ENCODE results near the gene WWOX.

The WWOX gene

GRCh38 chr16:78628461-78629045, 529.1 kb downstream of the WWOX start:
- DNase-seq (ENCODE audit: low read depth) = no peak
- TF ChIP-seq CTCF (IDR thresholded peaks at IDR 0.05; ENCODE audit: insufficient read depth, low read depth, low read length, missing control alignments) = no peak
- H3K4me3 ChIP-seq (ENCODE audit: low read length) = no peak overlapping the region

- H3K4me3 ChIP-seq (ENCODE audit: low read length) = no peak overlapping the region
- DNase-seq (ENCODE audit: low read depth) = no peak
- no peak for TF ChIP-seq CTCF (IDR thresholded peaks at IDR 0.05; ENCODE audit: insufficient read depth, low read depth, low read length, missing control alignments)
Measured at GRCh38 chr16:78629173-78629572, 529.7 kb downstream of the WWOX start.

- DNase-seq (ENCODE audit: low read depth) = no peak
- TF ChIP-seq CTCF (IDR thresholded peaks at IDR 0.05; ENCODE audit: insufficient read depth, low read depth, low read length, missing control alignments) = no peak
- H3K4me3 ChIP-seq (ENCODE audit: low read length) = no peak overlapping the region
Measured at GRCh38 chr16:78630102-78630501, 530.6 kb downstream of the WWOX start.

GRCh38 chr16:78633551-78633950, 534.1 kb downstream of the WWOX start:
- DNase-seq (ENCODE audit: low read depth) = no peak
- H3K4me3 ChIP-seq (ENCODE audit: low read length) = no peak overlapping the region
- no peak for TF ChIP-seq CTCF (IDR thresholded peaks at IDR 0.05; ENCODE audit: insufficient read depth, low read depth, low read length, missing control alignments)

- no peak for TF ChIP-seq CTCF (IDR thresholded peaks at IDR 0.05; ENCODE audit: insufficient read depth, low read depth, low read length, missing control alignments)
- no peak overlapping the region for H3K4me3 ChIP-seq (ENCODE audit: low read length)
- no peak for DNase-seq (ENCODE audit: low read depth)
Measured at GRCh38 chr16:78635807-78636206, 536.4 kb downstream of the WWOX start.

- no peak for DNase-seq (ENCODE audit: low read depth)
- no peak overlapping the region for H3K4me3 ChIP-seq (ENCODE audit: low read length)
- no peak for TF ChIP-seq CTCF (IDR thresholded peaks at IDR 0.05; ENCODE audit: insufficient read depth, low read depth, low read length, missing control alignments)
Measured at GRCh38 chr16:78638371-78638770, 538.9 kb downstream of the WWOX start.

GRCh38 chr16:78639775-78640174, 540.3 kb downstream of the WWOX start:
- no peak overlapping the region for H3K4me3 ChIP-seq (ENCODE audit: low read length)
- no peak for TF ChIP-seq CTCF (IDR thresholded peaks at IDR 0.05; ENCODE audit: insufficient read depth, low read depth, low read length, missing control alignments)
- no peak for DNase-seq (ENCODE audit: low read depth)

Measured in epithelial cell of esophagus (primary cell).